Urothelium cell line (cell line): ENCODE measurements around the gene MYOM3.

ENCODE experiments used
- DNase-seq: peaks from one replicate; pipeline ENCODE4 v3.0.0; 2011; ENCODE audit warnings: low spot score, mixed read lengths
- FAIRE-seq: peaks from 2 replicates; lab custom pipeline; 2011; peaks lifted over from hg19 to GRCh38; lab: Jason Lieb, UNC

MYOM3 gene

GRCh38 chr1:24111996-24112779 lies at the start of gene MYOM3:
Gene MYOM3, minus strand, starts transcription at chr1:24112135. Its CDS starts 3,499 bp downstream, at chr1:24108636.
- DNase-seq (peak; percentile 81), FAIRE-seq (peak; percentile 77)

GRCh38 chr1:24161270-24161669 lies 49.3 kb upstream of the MYOM3 start:
- no peak for FAIRE-seq

GRCh38 chr1:24159366-24159765 lies 47.4 kb upstream of the MYOM3 start:
- FAIRE-seq (no peak), DNase-seq (no peak)

More at GRCh38 chr1:24161270-24161669, 49.3 kb upstream of the MYOM3 start:
- no peak for DNase-seq

GRCh38 chr1:24157918-24158481 lies 46.1 kb upstream of the MYOM3 start:
- FAIRE-seq (no peak), DNase-seq (no peak)

GRCh38 chr1:24156542-24157260 lies 44.8 kb upstream of the MYOM3 start:
- no peak for DNase-seq
- FAIRE-seq: no peak

- no peak for FAIRE-seq
- DNase-seq: no peak
Measured at GRCh38 chr1:24155011-24155782, 43.3 kb upstream of the MYOM3 start.

- DNase-seq: no peak
- FAIRE-seq: no peak
Measured at GRCh38 chr1:24154215-24154614, 42.3 kb upstream of the MYOM3 start.

GRCh38 chr1:24152631-24153494 lies 40.9 kb upstream of the MYOM3 start:
- FAIRE-seq: no peak
- no peak for DNase-seq

GRCh38 chr1:24151175-24151533 lies 39.2 kb upstream of the MYOM3 start:
- FAIRE-seq (no peak), DNase-seq (no peak)

GRCh38 chr1:24150234-24151174 lies 38.6 kb upstream of the MYOM3 start:
- DNase-seq (peak; percentile 93), FAIRE-seq (peak; percentile 91)

GRCh38 chr1:24149866-24150233 lies 37.9 kb upstream of the MYOM3 start:
- peak; percentile 48 for FAIRE-seq

GRCh38 chr1:24147816-24148215 lies 35.9 kb upstream of the MYOM3 start:
- no peak for FAIRE-seq

More at GRCh38 chr1:24149866-24150233, 37.9 kb upstream of the MYOM3 start:
- DNase-seq: peak; percentile 66

GRCh38 chr1:24147194-24147593 lies 35.3 kb upstream of the MYOM3 start:
- no peak for DNase-seq
- no peak for FAIRE-seq

More at GRCh38 chr1:24147816-24148215, 35.9 kb upstream of the MYOM3 start:
- DNase-seq: no peak

GRCh38 chr1:24142546-24143534 lies 30.9 kb upstream of the MYOM3 start, which contains the start of gene IL22RA1:
Gene IL22RA1, minus strand, starts transcription at chr1:24143140. Its CDS starts 58 bp downstream, at chr1:24143082.
- FAIRE-seq: no peak
- peak; percentile 73 for DNase-seq

- FAIRE-seq: no peak
- no peak for DNase-seq
Measured at GRCh38 chr1:24141311-24141997, 29.5 kb upstream of the MYOM3 start.

- FAIRE-seq (no peak), DNase-seq (no peak)
Measured at GRCh38 chr1:24140741-24141181, 28.8 kb upstream of the MYOM3 start.

GRCh38 chr1:24139841-24140425 lies 28.0 kb upstream of the MYOM3 start:
- DNase-seq (no peak), FAIRE-seq (no peak)
